SK-N-SH (cell line): ENCODE data around the gene MFAP4. TPM values are rescaled to one million over a fixed set of nuclear protein-coding genes. Genes with fewer than 3 reads are reported as not detected.

Source experiments
- CTCF ChIA-PET: fragments of 300-600, 350-600 bp; formaldehyde crosslinking; extraction: SDS; loops from one replicate; lab custom pipeline; 2021; lab: Yijun Ruan, JAX
- POLR2A ChIA-PET: fragments of 350-600 bp; sonication (Branson Sonifier 250); formaldehyde crosslinking; extraction: SDS; loops from one replicate; lab custom pipeline; 2020; ENCODE audit warnings: antibody characterized with exemption, inconsistent platforms; lab: Yijun Ruan, JAX
- DNase-seq: peaks from one replicate; pipeline ENCODE4 v3.0.0; 2012
- H2AFZ ChIP-seq: fragments of 200-600 bp; sonication (generic); 2 replicates; pipeline ENCODE4 v1.8.1; 2016; ENCODE audit warnings: antibody characterized with exemption, mild to moderate bottlenecking, low read depth
- H3F3A ChIP-seq: fragments of 200-600 bp; sonication (generic); replicated peaks from 2 replicates; pipeline ENCODE3; 2016; ENCODE audit warnings: antibody characterized with exemption, mild to moderate bottlenecking; ENCODE audit not compliant: insufficient read depth
- H3K27ac ChIP-seq, 2 experiments: fragments of 200-500 bp in 1 of 2; fragments of 200-600 bp in 1 of 2; sonication (Bioruptor generic) in 1 of 2; sonication (generic), shearing (Covaris generic) in 1 of 2; 2 replicates each; pipeline versions ENCODE4 v1.5.1 to v1.6.1; 2014 to 2016; ENCODE audit warnings: low read depth in 2 of 2, inconsistent platforms in 1 of 2, low read length in 1 of 2, mild to moderate bottlenecking in 1 of 2, mixed read lengths in 1 of 2
- H3K27me3 ChIP-seq: fragments of 200-600 bp; sonication (generic), shearing (Covaris generic); 2 replicates; pipeline ENCODE4 v1.6.1; 2016; ENCODE audit warnings: mixed run types; ENCODE audit not compliant: insufficient read depth
- H3K36me3 ChIP-seq, 2 experiments: fragments of 200-500 bp in 1 of 2; fragments of 200-600 bp in 1 of 2; sonication (Bioruptor generic) in 1 of 2; sonication (generic) in 1 of 2; replicated peaks in 1 of 2; 2 replicates each; pipeline versions ENCODE3 to v1.5.1; 2014 to 2016; ENCODE audit warnings: low read length in 1 of 2, mild to moderate bottlenecking in 1 of 2; ENCODE audit not compliant: insufficient read depth in 2 of 2, control insufficient read depth in 1 of 2
- H3K4me1 ChIP-seq, 2 experiments: fragments of 200-500 bp in 1 of 2; fragments of 200-600 bp in 1 of 2; sonication (Bioruptor generic) in 1 of 2; sonication (generic), shearing (Covaris generic) in 1 of 2; 2 replicates each; pipeline versions ENCODE4 v1.5.1 to v1.6.1; 2014 to 2016; ENCODE audit warnings: low read depth in 1 of 2, low read length in 1 of 2, mixed run types in 1 of 2; ENCODE audit not compliant: insufficient read depth in 2 of 2, control insufficient read depth in 1 of 2
- H3K4me2 ChIP-seq: fragments of 200-600 bp; sonication (generic), shearing (Covaris generic); 2 replicates; pipeline ENCODE4 v1.6.1; 2017; ENCODE audit warnings: mixed run types
- H3K4me3 ChIP-seq, 2 experiments: fragments of 200-500 bp in 1 of 2; fragments of 200-600 bp in 1 of 2; sonication (Bioruptor generic) in 1 of 2; sonication (generic), shearing (Covaris generic) in 1 of 2; 2 replicates each; pipeline versions ENCODE4 v1.5.1 to v1.8.1; 2014 to 2016; ENCODE audit warnings: low read depth in 2 of 2, inconsistent platforms in 1 of 2, low read length in 1 of 2, mild to moderate bottlenecking in 1 of 2, mixed read lengths in 1 of 2, moderate library complexity in 1 of 2
- H3K79me2 ChIP-seq: fragments of 200-600 bp; sonication (generic); 2 replicates; pipeline ENCODE4 v1.8.1; 2017; ENCODE audit warnings: mild to moderate bottlenecking; ENCODE audit not compliant: insufficient read depth
- H3K9ac ChIP-seq: fragments of 200-600 bp; sonication (generic); 2 replicates; pipeline ENCODE4 v1.6.1; 2017; ENCODE audit warnings: mixed run types
- H3K9me2 ChIP-seq: fragments of 200-600 bp; sonication (generic); 2 replicates; pipeline ENCODE4 v1.6.1; 2017; ENCODE audit warnings: mixed run types
- H3K9me3 ChIP-seq: fragments of 200-600 bp; sonication (generic); 2 replicates; pipeline ENCODE4 v1.6.1; 2017; ENCODE audit warnings: mixed run types, mild to moderate bottlenecking, moderate library complexity
- H4K20me1 ChIP-seq: fragments of 200-600 bp; sonication (generic); 2 replicates; pipeline ENCODE4 v1.6.1; 2017; ENCODE audit warnings: mild to moderate bottlenecking, mixed run types; ENCODE audit not compliant: insufficient read depth
- CTCF ChIP-seq: fragments of 200-600 bp; sonication (generic); IDR thresholded peaks from 2 replicates; pipeline ENCODE4 v1.6.1; 2017; ENCODE audit warnings: antibody characterized with exemption, mild to moderate bottlenecking, moderate library complexity
- EZH2phosphoT487 ChIP-seq: fragments of 200-600 bp; sonication (generic); IDR thresholded peaks from 2 replicates; pipeline ENCODE4 v1.6.1; 2017; ENCODE audit warnings: low read depth, mixed run types, mild to moderate bottlenecking, antibody characterized with exemption, moderate library complexity, borderline replicate concordance
- FOSL2 ChIP-seq: IDR thresholded peaks from 2 replicates; pipeline ENCODE4 v1.4.0; 2012; ENCODE audit warnings: low read depth, mild to moderate bottlenecking, moderate library complexity, borderline replicate concordance
- FOXM1 ChIP-seq: IDR thresholded peaks from 2 replicates; pipeline ENCODE4 v1.4.0; 2012; ENCODE audit warnings: low read depth, mild to moderate bottlenecking
- IRF3 ChIP-seq: fragments of 150-350 bp; IDR thresholded peaks from 2 replicates; pipeline ENCODE4 v1.6.1; 2016; ENCODE audit warnings: mild to moderate bottlenecking, low read depth, low read length
- JUND ChIP-seq: IDR thresholded peaks from 2 replicates; pipeline ENCODE4 v1.4.0; 2012
- MEF2A ChIP-seq: IDR thresholded peaks from 2 replicates; pipeline ENCODE4 v1.4.0; 2012; ENCODE audit warnings: low read depth, borderline replicate concordance
- NFIC ChIP-seq: IDR thresholded peaks from 2 replicates; pipeline ENCODE4 v1.4.0; 2012; ENCODE audit warnings: borderline replicate concordance
- PBX3 ChIP-seq: IDR thresholded peaks from 2 replicates; pipeline ENCODE4; 2012
- RCOR1 ChIP-seq: fragments of 150-350 bp; IDR thresholded peaks from 2 replicates; pipeline ENCODE4 v1.6.1; 2017; ENCODE audit warnings: antibody characterized with exemption, low read length
- RFX5 ChIP-seq: IDR thresholded peaks from 2 replicates; pipeline ENCODE4 v1.6.1; 2012; ENCODE audit warnings: mild to moderate bottlenecking, improper control_type of control experiment, low read length
- RXRA ChIP-seq: IDR thresholded peaks from 2 replicates; pipeline ENCODE4 v1.4.0; 2012; ENCODE audit warnings: low read depth, mild to moderate bottlenecking, borderline replicate concordance
- SIN3A ChIP-seq: IDR thresholded peaks from 2 replicates; pipeline ENCODE4 v1.6.1; 2012; ENCODE audit warnings: low read depth, mild to moderate bottlenecking, low read length, moderate library complexity, borderline replicate concordance
- TAF1 ChIP-seq: IDR thresholded peaks from 2 replicates; pipeline ENCODE4 v1.6.1; 2012; ENCODE audit warnings: low read depth, mild to moderate bottlenecking, low read length, moderate library complexity, borderline replicate concordance
- TEAD4 ChIP-seq: IDR thresholded peaks from 2 replicates; pipeline ENCODE4 v1.4.0; 2012; ENCODE audit warnings: mild to moderate bottlenecking, borderline replicate concordance; ENCODE audit not compliant: insufficient read depth
- WGBS: methylation state at CpG from one replicate; pipeline ENCODE4 v1.1.6; 2017; ENCODE audit warnings: low lambda C conversion rate; 5-methylcytosine and 5-hydroxymethylcytosine counted together
- polyA plus RNA-seq, 3 experiments: library from polyadenylated mRNA; depleted of rRNA; stranded (reverse); fragments of >200 nt; gene quantifications; 2 replicates each; pipeline ENCODE4 v1.2.3, GENCODE V29; 2012
- TF ChIP-seq, protein P1 (sequence below): fragments of 150-350 bp; IDR thresholded peaks from 2 replicates; pipeline ENCODE4 v1.6.1; 2017; ENCODE audit warnings: antibody characterized with exemption, low read length, low read depth, borderline replicate concordance
- TF ChIP-seq, protein P2 (sequence below): IDR thresholded peaks from 2 replicates; pipeline ENCODE4 v1.4.0; 2012; ENCODE audit warnings: low read depth, borderline replicate concordance
- TF ChIP-seq, protein P3 (sequence below): IDR thresholded peaks from 2 replicates; pipeline ENCODE4 v1.6.1; 2012; ENCODE audit warnings: mild to moderate bottlenecking, low read depth, low read length, moderate library complexity
- TF ChIP-seq, protein P4 (sequence below): IDR thresholded peaks from 2 replicates; pipeline ENCODE4 v1.4.0; 2012; ENCODE audit warnings: low read depth

Gene MFAP4
- polyA plus RNA-seq, 1 of the 3 experiments (the other 2 are of a cell fraction): 120 TPM

DNA sequence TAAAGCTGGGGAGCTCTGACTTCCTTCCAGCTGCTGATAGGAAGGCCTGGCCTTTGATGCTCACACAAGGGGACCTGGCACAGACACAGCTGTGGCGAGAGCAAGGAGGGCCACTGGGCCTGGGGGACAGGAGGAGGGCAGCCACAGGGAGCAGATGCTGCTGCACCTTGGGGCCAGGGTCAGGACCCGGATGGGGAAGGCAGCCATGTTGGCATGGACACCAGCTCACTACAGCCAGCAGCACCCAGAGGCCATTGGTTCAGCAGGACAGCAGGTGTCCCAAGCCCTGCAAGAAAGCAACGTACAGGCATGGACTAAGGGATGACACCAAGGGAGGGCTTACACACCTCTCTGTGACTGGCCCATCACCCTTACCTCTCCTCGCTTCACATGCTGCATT lies 16.0 kb upstream of the MFAP4 start:
- ChIA-PET POLR2A (interaction anchor here (2.8 kb wide), 1 partner anchor 16 kb away, joined by 12 read pairs; the partner anchor contains the start of gene MFAP4), CTCF (interaction anchor here (0.9 to 2.9 kb wide), 4 partner anchors 7 to 44 kb away, joined by 3 to 10 read pairs (median 4); no protein-coding TSS in a partner anchor)
- TF ChIP-seq IRF3: no peak
- TF ChIP-seq, protein P1, sequence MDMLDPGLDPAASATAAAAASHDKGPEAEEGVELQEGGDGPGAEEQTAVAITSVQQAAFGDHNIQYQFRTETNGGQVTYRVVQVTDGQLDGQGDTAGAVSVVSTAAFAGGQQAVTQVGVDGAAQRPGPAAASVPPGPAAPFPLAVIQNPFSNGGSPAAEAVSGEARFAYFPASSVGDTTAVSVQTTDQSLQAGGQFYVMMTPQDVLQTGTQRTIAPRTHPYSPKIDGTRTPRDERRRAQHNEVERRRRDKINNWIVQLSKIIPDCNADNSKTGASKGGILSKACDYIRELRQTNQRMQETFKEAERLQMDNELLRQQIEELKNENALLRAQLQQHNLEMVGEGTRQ: no peak
- no peak for TF ChIP-seq EZH2phosphoT487
- TF ChIP-seq FOXM1: no peak
- TF ChIP-seq TAF1: no peak
- TF ChIP-seq, protein P2, sequence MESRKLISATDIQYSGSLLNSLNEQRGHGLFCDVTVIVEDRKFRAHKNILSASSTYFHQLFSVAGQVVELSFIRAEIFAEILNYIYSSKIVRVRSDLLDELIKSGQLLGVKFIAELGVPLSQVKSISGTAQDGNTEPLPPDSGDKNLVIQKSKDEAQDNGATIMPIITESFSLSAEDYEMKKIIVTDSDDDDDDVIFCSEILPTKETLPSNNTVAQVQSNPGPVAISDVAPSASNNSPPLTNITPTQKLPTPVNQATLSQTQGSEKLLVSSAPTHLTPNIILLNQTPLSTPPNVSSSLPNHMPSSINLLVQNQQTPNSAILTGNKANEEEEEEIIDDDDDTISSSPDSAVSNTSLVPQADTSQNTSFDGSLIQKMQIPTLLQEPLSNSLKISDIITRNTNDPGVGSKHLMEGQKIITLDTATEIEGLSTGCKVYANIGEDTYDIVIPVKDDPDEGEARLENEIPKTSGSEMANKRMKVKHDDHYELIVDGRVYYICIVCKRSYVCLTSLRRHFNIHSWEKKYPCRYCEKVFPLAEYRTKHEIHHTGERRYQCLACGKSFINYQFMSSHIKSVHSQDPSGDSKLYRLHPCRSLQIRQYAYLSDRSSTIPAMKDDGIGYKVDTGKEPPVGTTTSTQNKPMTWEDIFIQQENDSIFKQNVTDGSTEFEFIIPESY: no peak
- TF ChIP-seq FOSL2: no peak
- no peak for TF ChIP-seq CTCF
- TF ChIP-seq JUND: no peak
- TF ChIP-seq RCOR1: no peak
- no peak for TF ChIP-seq RFX5
- TF ChIP-seq, protein P3, sequence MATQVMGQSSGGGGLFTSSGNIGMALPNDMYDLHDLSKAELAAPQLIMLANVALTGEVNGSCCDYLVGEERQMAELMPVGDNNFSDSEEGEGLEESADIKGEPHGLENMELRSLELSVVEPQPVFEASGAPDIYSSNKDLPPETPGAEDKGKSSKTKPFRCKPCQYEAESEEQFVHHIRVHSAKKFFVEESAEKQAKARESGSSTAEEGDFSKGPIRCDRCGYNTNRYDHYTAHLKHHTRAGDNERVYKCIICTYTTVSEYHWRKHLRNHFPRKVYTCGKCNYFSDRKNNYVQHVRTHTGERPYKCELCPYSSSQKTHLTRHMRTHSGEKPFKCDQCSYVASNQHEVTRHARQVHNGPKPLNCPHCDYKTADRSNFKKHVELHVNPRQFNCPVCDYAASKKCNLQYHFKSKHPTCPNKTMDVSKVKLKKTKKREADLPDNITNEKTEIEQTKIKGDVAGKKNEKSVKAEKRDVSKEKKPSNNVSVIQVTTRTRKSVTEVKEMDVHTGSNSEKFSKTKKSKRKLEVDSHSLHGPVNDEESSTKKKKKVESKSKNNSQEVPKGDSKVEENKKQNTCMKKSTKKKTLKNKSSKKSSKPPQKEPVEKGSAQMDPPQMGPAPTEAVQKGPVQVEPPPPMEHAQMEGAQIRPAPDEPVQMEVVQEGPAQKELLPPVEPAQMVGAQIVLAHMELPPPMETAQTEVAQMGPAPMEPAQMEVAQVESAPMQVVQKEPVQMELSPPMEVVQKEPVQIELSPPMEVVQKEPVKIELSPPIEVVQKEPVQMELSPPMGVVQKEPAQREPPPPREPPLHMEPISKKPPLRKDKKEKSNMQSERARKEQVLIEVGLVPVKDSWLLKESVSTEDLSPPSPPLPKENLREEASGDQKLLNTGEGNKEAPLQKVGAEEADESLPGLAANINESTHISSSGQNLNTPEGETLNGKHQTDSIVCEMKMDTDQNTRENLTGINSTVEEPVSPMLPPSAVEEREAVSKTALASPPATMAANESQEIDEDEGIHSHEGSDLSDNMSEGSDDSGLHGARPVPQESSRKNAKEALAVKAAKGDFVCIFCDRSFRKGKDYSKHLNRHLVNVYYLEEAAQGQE: no peak
- no peak for TF ChIP-seq RXRA
- no peak for TF ChIP-seq NFIC
- TF ChIP-seq SIN3A: no peak
- TF ChIP-seq, protein P4, sequence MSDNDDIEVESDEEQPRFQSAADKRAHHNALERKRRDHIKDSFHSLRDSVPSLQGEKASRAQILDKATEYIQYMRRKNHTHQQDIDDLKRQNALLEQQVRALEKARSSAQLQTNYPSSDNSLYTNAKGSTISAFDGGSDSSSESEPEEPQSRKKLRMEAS: no peak
- no peak for TF ChIP-seq PBX3
- no peak for TF ChIP-seq MEF2A
- no peak for TF ChIP-seq TEAD4
- H3F3A ChIP-seq: no peaks in the 10 kb centered on the region
- H3K4me1 ChIP-seq: peaks cover 8 to 31% of the 10 kb centered on the region in 2 experiments; a peak in 3 of 4 replicates
- peak overlapping the region in 1 of 2 experiments; percentile 80; a peak in 2 of 4 replicates for H3K27ac ChIP-seq
- no peak overlapping the region for H3K9ac ChIP-seq
- DNase-seq: no peak
- H3K4me3 ChIP-seq: no peak overlapping the region
- H3K4me2 ChIP-seq: no peak overlapping the region
- no peaks in the 10 kb centered on the region for H4K20me1 ChIP-seq
- WGBS: 90% methylated on average over 2 of the region's 4 CpGs
- no peak overlapping the region for H2AFZ ChIP-seq
- no peaks in the 10 kb centered on the region for H3K36me3 ChIP-seq
- no peaks in the 10 kb centered on the region for H3K9me3 ChIP-seq
- no peaks in the 10 kb centered on the region for H3K79me2 ChIP-seq
- no peaks in the 10 kb centered on the region for H3K27me3 ChIP-seq
- no peaks in the 10 kb centered on the region for H3K9me2 ChIP-seq
